KOPT-K1 (cell line): Measurements from ENCODE around the gene SARDH.

Experiments
- H3K27ac ChIP-seq: fragments of 200-600 bp; sonication (generic); 2 replicates; pipeline ENCODE4 v1.5.1; 2016; ENCODE audit warnings: antibody characterized with exemption, mild to moderate bottlenecking, low read depth, low read length; ENCODE audit not compliant: poor library complexity, severe bottlenecking
- H3K36me3 ChIP-seq: fragments of 200-600 bp; sonication (generic); 2 replicates; pipeline ENCODE4 v1.5.1; 2017; ENCODE audit warnings: antibody characterized with exemption, mild to moderate bottlenecking, low read length, moderate library complexity; ENCODE audit not compliant: insufficient read depth
- H3K9me3 ChIP-seq: fragments of 200-600 bp; sonication (generic); 2 replicates; pipeline ENCODE4 v1.5.1; 2017; ENCODE audit warnings: antibody characterized with exemption, low read length, mild to moderate bottlenecking; ENCODE audit not compliant: insufficient read depth, poor library complexity, severe bottlenecking

Gene SARDH

GRCh38 chr9:133710661-133711427 is 27.3 kb downstream of the SARDH start:
- H3K36me3 ChIP-seq = no peaks in the 10 kb centered on the region
- H3K9me3 ChIP-seq = no peaks in the 10 kb centered on the region
- no peak overlapping the region for H3K27ac ChIP-seq

GRCh38 chr9:133709691-133710571 is 28.2 kb downstream of the SARDH start:
- Histone ChIP-seq H3K9me3 (no peaks in the 10 kb centered on the region), H3K27ac (no peak overlapping the region), H3K36me3 (no peaks in the 10 kb centered on the region)

GRCh38 chr9:133709015-133709611 is 29.0 kb downstream of the SARDH start:
- Histone ChIP-seq H3K27ac (no peak overlapping the region), H3K36me3 (no peaks in the 10 kb centered on the region), H3K9me3 (no peaks in the 10 kb centered on the region)

- no peak overlapping the region for H3K27ac ChIP-seq
- no peaks in the 10 kb centered on the region for H3K36me3 ChIP-seq
- no peaks in the 10 kb centered on the region for H3K9me3 ChIP-seq
These were observed 29.7 kb downstream of the SARDH start for GRCh38 chr9:133708246-133709014.

GRCh38 chr9:133707763-133708245 is 30.3 kb downstream of the SARDH start:
- Histone ChIP-seq H3K27ac (no peak overlapping the region), H3K9me3 (no peaks in the 10 kb centered on the region), H3K36me3 (no peaks in the 10 kb centered on the region)

- Histone ChIP-seq H3K36me3 (no peaks in the 10 kb centered on the region), H3K27ac (no peak overlapping the region), H3K9me3 (no peaks in the 10 kb centered on the region)
These were observed 30.9 kb downstream of the SARDH start for GRCh38 chr9:133707065-133707762.

- H3K9me3 ChIP-seq = no peaks in the 10 kb centered on the region
- H3K27ac ChIP-seq = no peak overlapping the region
These were observed 31.7 kb downstream of the SARDH start for GRCh38 chr9:133706307-133707050.

GRCh38 chr9:133705576-133705975 is 32.6 kb downstream of the SARDH start:
- Histone ChIP-seq H3K9me3 (no peaks in the 10 kb centered on the region), H3K27ac (no peak overlapping the region), H3K36me3 (no peaks in the 10 kb centered on the region)

More at GRCh38 chr9:133706307-133707050, 31.7 kb downstream of the SARDH start:
- no peaks in the 10 kb centered on the region for H3K36me3 ChIP-seq

- no peaks in the 10 kb centered on the region for H3K9me3 ChIP-seq
- H3K27ac ChIP-seq = no peak overlapping the region
- no peaks in the 10 kb centered on the region for H3K36me3 ChIP-seq
These were observed 33.4 kb downstream of the SARDH start for GRCh38 chr9:133704711-133705181.

GRCh38 chr9:133703591-133704399 is 34.4 kb downstream of the SARDH start:
- Histone ChIP-seq H3K27ac (peak overlapping the region; percentile 86), H3K36me3 (no peaks in the 10 kb centered on the region), H3K9me3 (no peaks in the 10 kb centered on the region)

GRCh38 chr9:133702798-133703590 is 35.2 kb downstream of the SARDH start:
- Histone ChIP-seq H3K36me3 (no peaks in the 10 kb centered on the region), H3K9me3 (no peaks in the 10 kb centered on the region), H3K27ac (peak overlapping the region; percentile 86)
